Caco-2 (cell line): ENCODE data around the gene STAM. TPM values are rescaled to one million over a fixed set of nuclear protein-coding genes. Genes with fewer than 3 reads are reported as not detected.
A peak's percentile ranks its signal among the peaks of the same experiment; 100 is the strongest.

ENCODE experiments used
- Bru-seq: library from RNA; stranded (reverse); fragments of 400-500 nt; gene quantifications from one replicate; lab custom pipeline; 2021; lab: Mats Ljungman, UMichigan
- BruChase-seq, 2 experiments: library from RNA; stranded (reverse); fragments of 400-500 nt; gene quantifications; one replicate each; lab custom pipeline; 2021; lab: Mats Ljungman, UMichigan
- BruUV-seq: library from RNA; stranded (reverse); fragments of 400-500 nt; replicated peaks from 2 replicates; lab custom pipeline; 2021; lab: Mats Ljungman, UMichigan
- CTCF ChIA-PET: fragments of 300-600 bp; sonication (Branson Sonifier 250); formaldehyde crosslinking; loops from one replicate; lab custom pipeline; 2022; ENCODE audit warnings: antibody characterized with exemption; lab: Charles Lee
- POLR2A ChIA-PET: fragments of 300-600 bp; sonication (Branson Sonifier 250); formaldehyde crosslinking; loops from one replicate; lab custom pipeline; 2022; ENCODE audit warnings: antibody characterized with exemption; lab: Charles Lee
- DNase-seq, 2 experiments: peaks; one replicate each; pipeline versions ENCODE4 v3.0.0 to v3.0.0-alpha.2; 2020 to 2022
- H3K27me3 ChIP-seq: replicated peaks from 2 replicates; pipeline ENCODE4 v1.6.0; 2011; ENCODE audit warnings: low read length; ENCODE audit not compliant: control insufficient read depth, insufficient read depth
- H3K36me3 ChIP-seq: 2 replicates; pipeline ENCODE4 v1.5.1; 2011; ENCODE audit warnings: low read length; ENCODE audit not compliant: control insufficient read depth, insufficient read depth
- H3K4me1 ChIP-seq: fragments of 250-450 bp; sonication (Bioruptor Pico); 2 replicates; pipeline ENCODE4 v1.5.1; 2020; ENCODE audit warnings: mild to moderate bottlenecking
- H3K4me3 ChIP-seq: 2 replicates; pipeline ENCODE4 v1.5.1; 2011; ENCODE audit warnings: low read depth, mild to moderate bottlenecking, control low read depth, low read length
- H3K9me3 ChIP-seq: fragments of 250-450 bp; sonication (Bioruptor Pico); 2 replicates; pipeline ENCODE4 v1.5.1; 2020; ENCODE audit warnings: mild to moderate bottlenecking, moderate library complexity
- H3K27ac Mint-ChIP-seq: one replicate; pipeline ENCODE4 v1.8.0; 2022; ENCODE audit warnings: mixed read lengths; ENCODE audit not compliant: unreplicated experiment
- H3K27me3 Mint-ChIP-seq: one replicate; pipeline ENCODE4 v1.8.0; 2022; ENCODE audit warnings: mixed read lengths; ENCODE audit not compliant: insufficient read depth, unreplicated experiment
- H3K36me3 Mint-ChIP-seq: one replicate; pipeline ENCODE4 v1.8.0; 2022; ENCODE audit warnings: mild to moderate bottlenecking, mixed read lengths; ENCODE audit not compliant: insufficient read depth, unreplicated experiment
- H3K4me1 Mint-ChIP-seq: one replicate; pipeline ENCODE4 v1.8.0; 2022; ENCODE audit warnings: low read depth, mixed read lengths; ENCODE audit not compliant: unreplicated experiment
- H3K4me3 Mint-ChIP-seq: one replicate; pipeline ENCODE4 v1.8.0; 2022; ENCODE audit warnings: mild to moderate bottlenecking, moderate library complexity, mixed read lengths; ENCODE audit not compliant: unreplicated experiment
- H3K9me3 Mint-ChIP-seq: one replicate; pipeline ENCODE4 v1.8.0; 2022; ENCODE audit warnings: mixed read lengths; ENCODE audit not compliant: unreplicated experiment
- intact Hi-C: fragments of 100-400 bp; cut with micrococcal nuclease; formaldehyde crosslinking; loops from one replicate; pipeline ENCODE4 v1.10.0; 2022; ENCODE audit not compliant: unreplicated experiment
- long read RNA-seq: library from polyadenylated mRNA; stranded (forward); transcript quantifications from one replicate; pipeline ENCODE4 v2.0.0, GENCODE V29; 2022
- total RNA-seq: library from RNA; stranded (reverse); gene quantifications from 2 replicates; pipeline ENCODE4 v1.2.3, GENCODE V29; 2022
- TF ChIP-seq, protein P1 (sequence below), 2 experiments: fragments of 200-600 bp in 1 of 2; IDR thresholded peaks; 1 replicate in 1 of 2; 2 replicates in 1 of 2; pipeline versions ENCODE4 v1.5.1 to v1.8.0; 2011 to 2022; ENCODE audit warnings: antibody characterized with exemption in 1 of 2, control low read depth in 1 of 2, inconsistent platforms in 1 of 2, low read depth in 1 of 2, low read length in 1 of 2, mild to moderate bottlenecking in 1 of 2, moderate library complexity in 1 of 2; ENCODE audit not compliant: insufficient read depth in 1 of 2, severe bottlenecking in 1 of 2, unreplicated experiment in 1 of 2

The STAM gene
- total RNA-seq (51.9 and 59.1 TPM in 2 replicates), Bru-seq, nascent RNA (percentile 95 among the genes with signal in this experiment), BruChase-seq, experiment 1, labeled RNA remaining after a 2-hour chase (percentile 93 among the genes with signal in this experiment), BruChase-seq, experiment 2, labeled RNA remaining after a 6-hour chase (percentile 89 among the genes with signal in this experiment)
- long read RNA-seq, transcript STAM-202 (14 exons, 2,972 nt), result major isoform, 68 of 95 reads
- long read RNA-seq, partial matches to known transcripts, result 5 of 95 reads
- long read RNA-seq, other reads (novel, unspliced or antisense), result 22 of 95 reads

DNA sequence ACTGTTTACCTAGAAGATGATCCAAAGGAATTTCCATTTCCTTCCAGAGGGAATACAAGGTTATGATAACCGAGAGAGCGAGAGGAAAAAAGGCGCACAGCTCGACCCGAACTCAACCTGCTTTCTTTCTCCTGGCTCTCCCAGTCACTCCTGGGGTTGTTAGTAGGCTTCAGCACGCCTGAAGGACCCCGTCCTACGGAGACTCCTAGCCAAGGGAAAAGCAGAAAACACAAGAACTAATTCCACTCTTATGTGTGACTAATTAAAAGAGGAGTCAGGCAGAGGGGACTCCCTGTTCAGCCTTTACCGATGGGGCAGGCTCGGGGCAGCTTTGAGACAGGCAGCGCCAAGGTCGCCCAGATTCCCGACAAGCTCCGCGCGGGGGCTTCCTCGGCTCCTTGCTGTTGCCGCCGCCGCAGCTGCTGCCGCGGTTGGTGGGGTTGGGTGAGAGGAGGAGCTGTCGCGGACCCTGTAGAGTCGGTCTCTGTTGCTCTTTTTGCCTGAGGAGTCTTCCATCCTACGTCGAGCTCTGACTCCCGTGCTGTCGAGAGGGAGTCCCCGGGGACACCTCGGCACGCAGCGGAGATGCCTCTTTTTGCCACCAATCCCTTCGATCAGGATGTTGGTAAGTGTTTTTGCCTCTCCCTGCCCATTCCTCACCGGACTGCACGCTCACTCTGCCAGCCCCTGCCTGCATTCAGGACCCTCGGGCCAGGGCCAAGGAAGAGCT lies at the start of gene STAM:
STAM (plus strand) TSS at position 397 of the 730 bp plus-strand sequence; CDS start at position 586, 189 bp downstream.
- peak within 1 kb of the TSS; percentile 58 for H3K4me3 ChIP-seq
- no TSS peak for BruUV-seq
- Mint-ChIP-seq H3K27me3 (no peaks in the 10 kb centered on the region), H3K4me1 (peaks cover 22% of the 10 kb centered on the region), H3K9me3 (no peaks in the 10 kb centered on the region), H3K4me3 (peak within 1 kb of the TSS; percentile 94), H3K36me3 (peaks cover 22% of the 10 kb centered on the region), H3K27ac (peak within 1 kb of the TSS; percentile 100)
- ChIA-PET POLR2A (interaction anchor here (0.5 to 2.9 kb wide), 16 partner anchors 11 to 995 kb away, joined by 3 to 80 read pairs (median 4); partner anchors contain the start of genes HACD1 and TRDMT1), CTCF (interaction anchor here (0.5 to 3.2 kb wide), 5 partner anchors 22 to 158 kb away, joined by 3 to 32 read pairs (median 4); partner anchors contain the start of gene HACD1)
- intact Hi-C loops, result loop anchor here (1.0 kb wide), 2 partner anchors 11 to 27 kb away; partner anchors contain the start of gene HACD1
- H3K9me3 ChIP-seq, result no peaks in the 10 kb centered on the region
- TF ChIP-seq, protein P1, sequence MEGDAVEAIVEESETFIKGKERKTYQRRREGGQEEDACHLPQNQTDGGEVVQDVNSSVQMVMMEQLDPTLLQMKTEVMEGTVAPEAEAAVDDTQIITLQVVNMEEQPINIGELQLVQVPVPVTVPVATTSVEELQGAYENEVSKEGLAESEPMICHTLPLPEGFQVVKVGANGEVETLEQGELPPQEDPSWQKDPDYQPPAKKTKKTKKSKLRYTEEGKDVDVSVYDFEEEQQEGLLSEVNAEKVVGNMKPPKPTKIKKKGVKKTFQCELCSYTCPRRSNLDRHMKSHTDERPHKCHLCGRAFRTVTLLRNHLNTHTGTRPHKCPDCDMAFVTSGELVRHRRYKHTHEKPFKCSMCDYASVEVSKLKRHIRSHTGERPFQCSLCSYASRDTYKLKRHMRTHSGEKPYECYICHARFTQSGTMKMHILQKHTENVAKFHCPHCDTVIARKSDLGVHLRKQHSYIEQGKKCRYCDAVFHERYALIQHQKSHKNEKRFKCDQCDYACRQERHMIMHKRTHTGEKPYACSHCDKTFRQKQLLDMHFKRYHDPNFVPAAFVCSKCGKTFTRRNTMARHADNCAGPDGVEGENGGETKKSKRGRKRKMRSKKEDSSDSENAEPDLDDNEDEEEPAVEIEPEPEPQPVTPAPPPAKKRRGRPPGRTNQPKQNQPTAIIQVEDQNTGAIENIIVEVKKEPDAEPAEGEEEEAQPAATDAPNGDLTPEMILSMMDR (IDR thresholded peaks at IDR 0.05; ENCODE audit: insufficient read depth in 1 of 2, low read depth in 1 of 2, low read length in 1 of 2, severe bottlenecking in 1 of 2, unreplicated experiment in 1 of 2), result no peak
- peak; percentile 96 for DNase-seq
- no peaks in the 10 kb centered on the region for H3K27me3 ChIP-seq
- H3K36me3 ChIP-seq, result 0 out of 2 replicates have a peak, but pooled peaks cover 2% of the 10 kb centered on the region
- H3K4me1 ChIP-seq, result peaks cover 11% of the 10 kb centered on the region

- TF ChIP-seq, protein P1 (IDR thresholded peaks at IDR 0.05; ENCODE audit: insufficient read depth in 1 of 2, low read depth in 1 of 2, low read length in 1 of 2, severe bottlenecking in 1 of 2, unreplicated experiment in 1 of 2), result no peak
- Mint-ChIP-seq H3K4me3 (no peak overlapping the region), H3K9me3 (no peaks in the 10 kb centered on the region), H3K4me1 (peaks cover 4% of the 10 kb centered on the region), H3K27ac (no peak overlapping the region), H3K36me3 (no peaks in the 10 kb centered on the region), H3K27me3 (no peaks in the 10 kb centered on the region)
- no peak for DNase-seq
- BruUV-seq, result no TSS peak
- H3K4me3 ChIP-seq, result no peak overlapping the region
- ChIA-PET POLR2A (no interaction called here), CTCF (no interaction called here)
- H3K9me3 ChIP-seq, result no peaks in the 10 kb centered on the region
- no peaks in the 10 kb centered on the region for H3K27me3 ChIP-seq
- intact Hi-C loops, result no loop called here
- H3K4me1 ChIP-seq, result no peaks in the 10 kb centered on the region
- no peaks in the 10 kb centered on the region for H3K36me3 ChIP-seq
Measured at GRCh38 chr10:17597386-17597785, 46.6 kb upstream of the STAM start.

GRCh38 chr10:17599089-17599488 lies 44.9 kb upstream of the STAM start:
- DNase-seq, result peak in 1 of 2 experiments; percentile 49
- H3K36me3 Mint-ChIP-seq, result no peaks in the 10 kb centered on the region
- no peaks in the 10 kb centered on the region for H3K9me3 Mint-ChIP-seq
- H3K4me1 ChIP-seq, result no peaks in the 10 kb centered on the region
- ChIA-PET POLR2A (no interaction called here), CTCF (no interaction called here)
- H3K9me3 ChIP-seq, result no peaks in the 10 kb centered on the region
- no TSS peak for BruUV-seq
- H3K27me3 ChIP-seq, result no peaks in the 10 kb centered on the region
- peaks cover 4% of the 10 kb centered on the region for H3K4me1 Mint-ChIP-seq
- H3K4me3 ChIP-seq, result no peak overlapping the region
- intact Hi-C loops, result loop anchor here (1.0 to 2.0 kb wide), 3 partner anchors 146 to 309 kb away; no protein-coding TSS in a partner anchor
- H3K36me3 ChIP-seq, result no peaks in the 10 kb centered on the region
- H3K27me3 Mint-ChIP-seq, result no peaks in the 10 kb centered on the region
- TF ChIP-seq, protein P1 (IDR thresholded peaks at IDR 0.05; ENCODE audit: insufficient read depth in 1 of 2, low read depth in 1 of 2, low read length in 1 of 2, severe bottlenecking in 1 of 2, unreplicated experiment in 1 of 2), result peak; percentile 57 to 58
- H3K4me3 Mint-ChIP-seq, result no peak overlapping the region
- no peak overlapping the region for H3K27ac Mint-ChIP-seq
